CD4-positive, CD25-positive, alpha-beta regulatory T cell (primary cell): ENCODE data around the gene COMMD8. TPM values are rescaled to one million over a fixed set of nuclear protein-coding genes. Genes with fewer than 3 reads are reported as not detected.

ENCODE experiments used
- ATAC-seq, 2 donors: fragments of 150-1000 bp; cut with Tn5 transposase; one replicate each; pipeline ENCODE4 v1.10.0; 2021; ENCODE audit warnings: low read depth in 2 of 2, moderate number of reproducible peaks in 2 of 2, moderate library complexity in 1 of 2
- DNase-seq, 3 donors: peaks; one replicate each; pipeline versions ENCODE4 v3.0.0 to v3.0.0-alpha.2; 2012 to 2022; ENCODE audit warnings: mixed read lengths in 1 of 3
- H3K27ac ChIP-seq: one replicate; pipeline ENCODE4 v1.7.0; 2013; ENCODE audit warnings: mild to moderate bottlenecking, low read length; ENCODE audit not compliant: insufficient read depth, poor library complexity, severe bottlenecking
- H3K27me3 ChIP-seq: one replicate; pipeline ENCODE4 v1.7.0; 2013; ENCODE audit warnings: low read length; ENCODE audit not compliant: control insufficient read depth, insufficient read depth
- H3K36me3 ChIP-seq: one replicate; pipeline ENCODE4 v1.7.0; 2013; ENCODE audit warnings: mild to moderate bottlenecking, low read length, moderate library complexity; ENCODE audit not compliant: control insufficient read depth, insufficient read depth
- H3K4me1 ChIP-seq: 2 replicates; pipeline ENCODE4 v1.7.0; 2013; ENCODE audit warnings: mild to moderate bottlenecking, low read length; ENCODE audit not compliant: insufficient read depth, control insufficient read depth, poor library complexity, severe bottlenecking
- H3K4me3 ChIP-seq: one replicate; pipeline ENCODE4 v1.7.0; 2013; ENCODE audit warnings: low read depth, mild to moderate bottlenecking, low read length, moderate library complexity
- H3K9me3 ChIP-seq, 2 experiments: 1 replicate in 1 of 2; 2 replicates in 1 of 2; pipeline ENCODE4 v1.7.0; 2013; ENCODE audit warnings: low read length in 2 of 2, mild to moderate bottlenecking in 1 of 2, moderate library complexity in 1 of 2; ENCODE audit not compliant: control insufficient read depth in 2 of 2
- H3K27ac Mint-ChIP-seq, 3 donors: one replicate each; pipeline ENCODE4 v1.8.0; 2020 to 2022; ENCODE audit warnings: mild to moderate bottlenecking in 3 of 3, mixed read lengths in 3 of 3, moderate library complexity in 2 of 3
- H3K27me3 Mint-ChIP-seq: one replicate; pipeline ENCODE4 v1.8.0; 2022; ENCODE audit warnings: mild to moderate bottlenecking, mixed read lengths
- H3K36me3 Mint-ChIP-seq: one replicate; pipeline ENCODE4 v1.8.0; 2020; ENCODE audit warnings: mixed read lengths
- H3K4me1 Mint-ChIP-seq, 4 donors: one replicate each; pipeline ENCODE4 v1.8.0; 2020 to 2022; ENCODE audit warnings: mixed read lengths in 4 of 4, mild to moderate bottlenecking in 1 of 4
- H3K4me3 Mint-ChIP-seq, 4 donors: one replicate each; pipeline ENCODE4 v1.8.0; 2020 to 2022; ENCODE audit warnings: mild to moderate bottlenecking in 4 of 4, mixed read lengths in 4 of 4, moderate library complexity in 3 of 4
- H3K9me3 Mint-ChIP-seq, 7 donors: one replicate each; pipeline ENCODE4 v1.8.0; 2020 to 2022; ENCODE audit warnings: mixed read lengths in 7 of 7, mild to moderate bottlenecking in 3 of 7, moderate library complexity in 2 of 7
- polyA plus RNA-seq, 4 donors: library from polyadenylated mRNA; unstranded; fragments of 300-500 nt; fragmentation: Illumina TruSeq; gene quantifications; one replicate each; pipeline ENCODE4 v1.2.3, GENCODE V29; 2021
- total RNA-seq: library from RNA; stranded (reverse); gene quantifications from one replicate; pipeline ENCODE4 v1.2.3, GENCODE V29; 2022

The COMMD8 gene
- total and polyA plus RNA-seq, 5 donors from 2014 or later = 9.3 to 52.8 (median 39.1) TPM

GRCh38 chr4:47415719-47416118 is 47.8 kb downstream of the COMMD8 start:
- Histone ChIP-seq H3K4me3 (no peak overlapping the region), H3K36me3 (no peaks in the 10 kb centered on the region), H3K4me1 (no peaks in the 10 kb centered on the region), H3K9me3 (no peaks in the 10 kb centered on the region), H3K27me3 (peaks cover 4% of the 10 kb centered on the region), H3K27ac (no peak overlapping the region)
- ATAC-seq = no peak
- Mint-ChIP-seq H3K4me1 (no peaks in the 10 kb centered on the region), H3K27me3 (peaks cover 19% of the 10 kb centered on the region), H3K36me3 (no peaks in the 10 kb centered on the region), H3K4me3 (no peak overlapping the region), H3K27ac (no peak overlapping the region), H3K9me3 (peaks cover 0 to 5% (median 0%) of the 10 kb centered on the region in 7 donors)
- DNase-seq = no peak

GRCh38 chr4:47413521-47413920 is 50.0 kb downstream of the COMMD8 start:
- H3K36me3 Mint-ChIP-seq = no peaks in the 10 kb centered on the region
- no peak overlapping the region for H3K4me3 Mint-ChIP-seq
- peaks cover 10% of the 10 kb centered on the region for H3K27me3 Mint-ChIP-seq
- Histone ChIP-seq H3K9me3 (no peaks in the 10 kb centered on the region), H3K4me1 (no peaks in the 10 kb centered on the region), H3K36me3 (no peaks in the 10 kb centered on the region), H3K4me3 (no peak overlapping the region), H3K27ac (no peak overlapping the region), H3K27me3 (peaks cover 2% of the 10 kb centered on the region)
- DNase-seq (no peak), ATAC-seq (no peak)
- H3K4me1 Mint-ChIP-seq = no peaks in the 10 kb centered on the region
- H3K9me3 Mint-ChIP-seq = peaks cover 0 to 5% (median 0%) of the 10 kb centered on the region in 7 donors
- H3K27ac Mint-ChIP-seq = no peak overlapping the region

DNA sequence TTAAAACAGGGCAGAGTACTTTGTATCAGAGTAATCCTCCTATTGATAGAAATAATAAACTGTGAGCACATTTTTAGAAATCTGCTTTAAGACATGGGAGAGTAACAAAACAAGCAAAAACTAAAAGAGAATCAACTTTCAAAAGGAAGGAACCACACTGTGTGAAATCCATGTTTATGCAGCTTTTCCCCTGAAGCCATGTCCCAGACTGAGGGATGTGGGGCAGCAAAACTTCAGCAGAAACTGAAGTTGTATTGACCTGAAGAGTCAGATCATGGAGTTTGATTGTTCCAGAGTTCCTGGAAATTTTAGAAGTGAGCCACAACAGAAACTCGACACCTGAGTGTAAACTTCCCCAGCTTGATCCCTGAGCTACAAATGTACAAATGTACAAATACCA is 53.2 kb downstream of the COMMD8 start:
- no peak overlapping the region for H3K27ac Mint-ChIP-seq
- H3K27me3 Mint-ChIP-seq = peaks cover 10% of the 10 kb centered on the region

GRCh38 chr4:47406408-47406807 is 57.1 kb downstream of the COMMD8 start:
- Mint-ChIP-seq H3K4me1 (no peaks in the 10 kb centered on the region), H3K9me3 (peaks cover 0 to 2% (median 0%) of the 10 kb centered on the region in 7 donors), H3K36me3 (no peaks in the 10 kb centered on the region), H3K4me3 (peak overlapping the region in 1 of 4 donors; percentile 10), H3K27ac (no peak overlapping the region), H3K27me3 (peaks cover 5% of the 10 kb centered on the region)
- Histone ChIP-seq H3K36me3 (no peaks in the 10 kb centered on the region), H3K4me3 (no peak overlapping the region), H3K4me1 (no peaks in the 10 kb centered on the region), H3K9me3 (no peaks in the 10 kb centered on the region), H3K27me3 (peaks cover 5% of the 10 kb centered on the region), H3K27ac (no peak overlapping the region)
- ATAC-seq (no peak), DNase-seq (no peak)

More for the DNA sequence above, 53.2 kb downstream of the COMMD8 start:
- no peaks in the 10 kb centered on the region for H3K9me3 ChIP-seq
- H3K27ac ChIP-seq = no peak overlapping the region
- no peaks in the 10 kb centered on the region for H3K4me1 ChIP-seq
- H3K4me1 Mint-ChIP-seq = no peaks in the 10 kb centered on the region
- H3K4me3 Mint-ChIP-seq = no peak overlapping the region
- ATAC-seq (no peak), DNase-seq (no peak)
- peaks cover 5% of the 10 kb centered on the region for H3K27me3 ChIP-seq
- no peaks in the 10 kb centered on the region for H3K36me3 Mint-ChIP-seq
- peaks cover 0 to 5% (median 0%) of the 10 kb centered on the region in 7 donors for H3K9me3 Mint-ChIP-seq
- no peak overlapping the region for H3K4me3 ChIP-seq
- no peaks in the 10 kb centered on the region for H3K36me3 ChIP-seq

Other genes starting within 250 kb of the COMMD8 start
- 3.5 TPM for gene ATP10D, start 21.6 kb upstream of the COMMD8 start, total RNA-seq
- 1 to 10 TPM; 1.6 to 3.7 (median 2.5) TPM for gene ATP10D, start 21.6 kb upstream of the COMMD8 start, polyA plus RNA-seq